Effector memory CD4-positive, alpha-beta T cell (primary cell): ENCODE measurements around the gene PANK1.
A peak's percentile ranks its signal among the peaks of the same experiment; 100 is the strongest.

Experiments
- DNase-seq, 3 donors: peaks; one replicate each; pipeline ENCODE4 v3.0.0-alpha.2; 2020
- H3K27ac ChIP-seq: 2 replicates; pipeline ENCODE4 v1.7.0; 2013; ENCODE audit warnings: mild to moderate bottlenecking, low read length, moderate library complexity; ENCODE audit not compliant: insufficient read depth, poor library complexity, severe bottlenecking
- H3K27me3 ChIP-seq: replicated peaks from 2 replicates; pipeline ENCODE4 v1.7.0; 2013; ENCODE audit warnings: mild to moderate bottlenecking, low read length; ENCODE audit not compliant: insufficient read depth, control insufficient read depth, poor library complexity, severe bottlenecking
- H3K36me3 ChIP-seq: 2 replicates; pipeline ENCODE4 v1.7.0; 2013; ENCODE audit warnings: mild to moderate bottlenecking, low read length, moderate library complexity; ENCODE audit not compliant: control insufficient read depth, insufficient read depth
- H3K4me1 ChIP-seq: 2 replicates; pipeline ENCODE4 v1.7.0; 2013; ENCODE audit warnings: low read length, mild to moderate bottlenecking; ENCODE audit not compliant: control insufficient read depth, insufficient read depth, poor library complexity, severe bottlenecking
- H3K4me3 ChIP-seq: 2 replicates; pipeline ENCODE4 v1.7.0; 2013; ENCODE audit warnings: low read length, low read depth, mild to moderate bottlenecking; ENCODE audit not compliant: insufficient read depth, poor library complexity, severe bottlenecking
- H3K9me3 ChIP-seq: 2 replicates; pipeline ENCODE4 v1.7.0; 2013; ENCODE audit warnings: mild to moderate bottlenecking, low read length, moderate library complexity; ENCODE audit not compliant: control insufficient read depth

PANK1 gene

DNA sequence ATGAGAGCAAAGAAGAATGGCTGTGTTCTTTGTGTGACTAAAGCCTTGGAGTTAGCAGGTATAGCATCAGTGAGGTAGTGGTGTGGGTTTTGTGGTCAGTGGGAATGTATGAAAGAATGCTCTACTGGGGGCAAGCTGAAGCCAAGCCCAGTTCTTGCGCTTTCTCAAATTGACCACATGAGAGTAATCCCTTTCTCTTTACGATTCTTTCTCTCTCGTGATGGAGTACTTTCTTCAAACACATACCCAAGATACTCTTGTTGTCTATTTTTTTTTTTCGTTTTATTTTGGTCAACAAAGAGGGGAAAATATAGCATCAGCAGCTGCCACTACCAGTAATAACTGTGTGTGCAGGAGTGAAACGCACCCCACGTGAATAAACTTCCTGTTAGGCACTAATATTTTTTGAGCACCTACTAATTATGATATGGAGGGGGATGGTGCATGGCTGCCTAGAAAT, 8.4 kb upstream of the PANK1 start:
- no peaks in the 10 kb centered on the region for H3K36me3 ChIP-seq
- H3K27ac ChIP-seq: no peak overlapping the region
- H3K4me1 ChIP-seq: no peaks in the 10 kb centered on the region
- no peaks in the 10 kb centered on the region for H3K9me3 ChIP-seq
- no peaks in the 10 kb centered on the region for H3K27me3 ChIP-seq
- DNase-seq: no peak
- no peak overlapping the region for H3K4me3 ChIP-seq

DNA sequence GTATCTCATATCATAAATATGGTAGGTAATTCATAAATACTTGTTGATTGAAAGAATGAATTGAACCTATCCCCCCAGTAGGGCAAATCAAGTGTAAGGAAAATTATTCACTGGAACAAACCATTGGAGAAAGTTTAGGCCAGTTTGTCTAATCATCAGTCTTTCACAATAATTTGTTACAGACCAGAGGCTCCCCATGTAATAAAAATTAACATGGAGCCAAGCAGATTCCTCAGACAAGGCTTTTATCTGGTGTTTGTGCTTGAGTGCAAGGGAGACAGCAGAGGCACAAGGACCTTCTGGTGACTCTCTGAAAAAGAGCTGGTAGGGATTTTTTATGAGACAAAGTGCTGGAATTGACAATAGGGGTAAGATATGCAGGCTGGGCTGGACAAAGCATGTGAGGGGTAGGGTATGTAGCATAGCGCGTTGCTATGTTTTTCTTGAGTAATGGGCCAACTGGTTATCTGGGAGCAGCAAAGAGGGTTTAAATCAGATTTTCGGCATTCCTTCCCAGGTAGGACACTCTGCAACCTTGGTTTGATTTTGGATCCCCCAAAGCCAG, 7.8 kb upstream of the PANK1 start:
- no peaks in the 10 kb centered on the region for H3K27me3 ChIP-seq
- no peak for DNase-seq
- no peak overlapping the region for H3K4me3 ChIP-seq
- H3K9me3 ChIP-seq: no peaks in the 10 kb centered on the region
- H3K27ac ChIP-seq: no peak overlapping the region
- H3K36me3 ChIP-seq: no peaks in the 10 kb centered on the region
- no peaks in the 10 kb centered on the region for H3K4me1 ChIP-seq

DNA sequence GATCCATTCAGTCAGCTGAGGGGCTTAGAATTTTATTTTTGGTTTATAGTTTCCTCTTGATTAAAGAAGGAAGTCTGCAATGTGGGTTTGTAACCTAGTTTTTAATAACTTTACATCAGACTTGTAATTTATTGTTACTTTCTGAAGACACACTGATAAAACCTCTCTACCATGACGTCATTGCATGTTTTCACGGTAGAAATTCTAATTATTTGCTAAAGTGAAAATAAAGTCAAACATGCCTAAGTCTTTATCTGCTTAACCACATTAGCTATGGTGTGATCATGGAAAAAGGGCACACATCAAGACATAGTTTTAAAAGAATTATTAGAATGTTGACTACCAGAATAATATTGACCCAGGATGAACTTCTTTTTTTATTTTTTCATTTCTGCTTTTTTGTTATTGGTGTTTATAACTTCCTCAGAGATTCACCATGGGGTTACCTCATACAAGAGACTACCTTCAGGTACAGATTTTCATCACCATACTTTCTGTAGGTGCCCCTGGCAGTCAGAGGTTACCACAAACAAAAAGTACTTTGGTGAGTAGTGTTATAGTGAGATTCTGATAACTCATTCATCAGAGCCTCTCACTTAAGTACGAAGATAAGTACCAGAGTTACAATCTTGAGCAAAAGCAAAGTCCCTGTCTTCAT, 7.0 kb upstream of the PANK1 start:
- H3K36me3 ChIP-seq: no peaks in the 10 kb centered on the region
- no peak for DNase-seq
- H3K27me3 ChIP-seq: no peaks in the 10 kb centered on the region
- no peak overlapping the region for H3K27ac ChIP-seq
- no peaks in the 10 kb centered on the region for H3K4me1 ChIP-seq
- no peak overlapping the region for H3K4me3 ChIP-seq
- H3K9me3 ChIP-seq: no peaks in the 10 kb centered on the region

DNA sequence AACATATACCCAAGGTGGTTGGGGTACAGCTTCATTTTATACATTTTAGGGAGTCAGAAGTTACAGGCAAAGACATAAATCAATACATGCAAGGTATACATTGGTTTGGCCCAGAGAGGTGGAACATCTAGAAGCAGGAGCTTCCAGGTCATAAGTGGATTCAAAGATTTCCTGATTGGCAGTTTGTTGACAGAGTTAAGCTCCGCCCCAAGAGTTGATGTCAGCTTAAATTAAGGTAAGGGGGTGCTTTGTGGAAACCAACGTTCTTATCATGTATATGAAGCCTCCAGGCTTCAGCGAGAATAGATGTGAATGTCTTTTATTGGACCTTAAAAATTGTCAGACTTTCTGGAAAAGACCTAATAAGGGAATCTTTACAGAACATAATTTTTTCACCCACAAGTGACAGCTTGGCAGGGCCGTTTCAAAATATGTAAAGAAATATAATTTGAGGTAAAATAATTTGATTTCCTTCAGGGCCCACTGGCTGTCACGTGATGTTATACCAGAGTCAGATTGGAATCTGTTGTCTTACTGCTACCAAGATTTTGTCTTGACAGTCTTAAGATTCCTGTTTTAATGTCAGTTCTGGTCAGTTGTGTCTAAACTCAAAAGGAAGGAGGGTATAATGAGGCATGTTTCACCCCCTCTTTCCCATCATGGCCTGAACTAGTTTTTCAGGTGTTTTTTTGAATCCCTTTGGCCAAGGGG, 6.3 kb upstream of the PANK1 start:
- H3K36me3 ChIP-seq: no peaks in the 10 kb centered on the region
- no peaks in the 10 kb centered on the region for H3K4me1 ChIP-seq
- H3K27ac ChIP-seq: no peak overlapping the region
- no peaks in the 10 kb centered on the region for H3K9me3 ChIP-seq
- H3K4me3 ChIP-seq: no peak overlapping the region
- H3K27me3 ChIP-seq: no peaks in the 10 kb centered on the region
- no peak for DNase-seq

DNA sequence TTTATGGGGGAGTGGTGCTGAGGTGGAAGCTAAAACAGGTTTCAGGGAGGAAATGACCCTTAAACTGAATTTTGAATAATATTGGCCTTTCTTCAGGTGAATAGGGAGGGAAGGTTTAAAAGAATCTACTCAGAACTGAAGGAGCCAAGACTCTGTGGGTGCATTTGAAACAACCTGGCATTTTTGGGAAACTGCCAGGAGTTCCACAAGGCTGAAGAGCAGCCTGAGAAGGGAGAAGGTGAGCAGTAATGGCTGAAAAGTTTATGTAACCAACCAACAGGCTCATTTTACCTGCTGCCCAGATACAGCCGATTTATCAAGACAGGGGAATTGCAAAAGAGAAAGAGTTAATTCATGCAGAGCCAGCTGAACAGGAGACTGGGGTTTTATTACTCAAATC, 4.0 kb upstream of the PANK1 start:
- no peak for DNase-seq
- Histone ChIP-seq H3K4me3 (no peak overlapping the region), H3K36me3 (no peaks in the 10 kb centered on the region), H3K9me3 (no peaks in the 10 kb centered on the region), H3K27ac (no peak overlapping the region), H3K27me3 (no peaks in the 10 kb centered on the region), H3K4me1 (peaks cover 6% of the 10 kb centered on the region)

DNA sequence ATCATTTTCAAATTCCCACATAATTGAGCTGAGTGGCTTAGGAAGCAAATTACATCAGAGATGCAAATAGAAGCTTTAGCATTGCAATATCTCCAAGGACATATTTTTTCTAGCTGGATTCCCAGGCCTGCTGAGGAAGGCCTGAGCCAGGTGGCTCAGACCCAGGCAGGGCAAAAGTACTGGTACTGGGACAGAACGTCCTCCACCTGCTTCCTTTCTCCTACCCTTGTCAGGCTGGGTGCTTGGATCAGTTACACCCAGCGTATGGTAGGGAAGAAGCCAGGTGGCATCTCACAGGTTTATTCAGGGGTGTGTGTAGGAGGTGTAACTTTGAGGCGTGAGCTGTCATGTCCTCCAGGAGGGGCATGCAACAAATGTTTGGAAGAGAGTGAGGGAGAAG, 3.0 kb upstream of the PANK1 start:
- H3K27ac ChIP-seq: no peak overlapping the region
- H3K36me3 ChIP-seq: no peaks in the 10 kb centered on the region
- H3K4me1 ChIP-seq: peaks cover 6% of the 10 kb centered on the region
- H3K27me3 ChIP-seq: no peaks in the 10 kb centered on the region
- DNase-seq: no peak
- H3K9me3 ChIP-seq: no peaks in the 10 kb centered on the region
- H3K4me3 ChIP-seq: no peak overlapping the region

DNA sequence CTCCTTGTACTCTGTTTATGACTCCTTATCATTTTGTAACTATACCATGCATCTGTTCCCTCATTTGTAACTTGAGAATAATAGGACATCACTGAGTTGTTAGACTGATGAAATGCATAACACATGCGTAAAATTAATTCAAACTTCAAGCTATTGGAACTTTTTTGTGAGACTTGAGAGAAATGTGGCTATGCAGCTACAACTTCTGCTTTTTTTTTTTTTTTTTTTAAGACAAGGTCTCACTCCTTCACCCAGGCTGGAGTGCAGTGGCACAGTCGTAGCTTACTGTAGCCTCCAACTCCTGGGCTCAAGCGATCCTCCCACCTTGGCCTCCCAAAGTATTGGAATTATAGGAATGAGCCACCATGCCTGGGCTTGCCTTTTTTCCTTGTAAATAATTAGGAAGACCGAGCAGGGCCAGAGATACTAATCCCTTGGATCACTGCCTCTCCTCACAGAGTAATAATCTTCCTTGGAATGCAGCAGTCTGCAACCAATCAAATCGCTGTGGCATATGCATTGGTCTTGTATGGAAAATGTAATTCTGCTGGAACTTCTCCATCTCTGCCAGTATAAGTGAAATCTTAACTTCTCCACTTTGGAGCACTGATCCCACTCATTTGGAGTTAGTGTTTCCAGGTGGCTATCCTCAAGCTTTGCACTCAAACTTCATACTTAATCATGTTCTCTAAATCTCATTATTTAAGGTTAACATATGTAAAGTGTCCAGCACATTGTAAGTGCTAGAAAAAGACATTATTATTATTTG, 2.0 kb upstream of the PANK1 start:
- Histone ChIP-seq H3K4me1 (peaks cover 6% of the 10 kb centered on the region), H3K27ac (no peak overlapping the region), H3K4me3 (no peak overlapping the region), H3K27me3 (no peaks in the 10 kb centered on the region), H3K36me3 (no peaks in the 10 kb centered on the region), H3K9me3 (no peaks in the 10 kb centered on the region)
- DNase-seq: no peak

DNA sequence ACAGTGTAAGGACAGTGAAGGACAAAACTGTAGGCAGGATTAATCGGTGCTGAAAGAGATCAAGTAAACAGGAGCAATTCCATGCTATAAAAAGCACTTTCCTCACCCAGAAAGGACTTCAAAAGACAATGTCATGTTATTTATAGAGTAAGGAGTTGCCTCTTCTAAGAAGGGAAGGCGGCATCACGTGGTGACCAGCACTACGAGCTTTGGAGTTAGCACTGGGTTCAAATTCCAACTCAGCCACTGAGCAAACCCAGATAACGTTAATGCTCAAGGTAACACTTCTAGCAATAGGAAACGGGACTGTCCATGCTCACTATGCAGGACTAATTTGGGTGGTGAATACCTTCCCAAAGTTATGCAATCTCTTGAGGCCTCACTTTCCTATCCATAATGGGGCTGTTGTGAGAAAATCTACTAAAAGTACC, 715 bp upstream of the PANK1 start:
- peak overlapping the region; percentile 84 for H3K4me3 ChIP-seq
- H3K4me1 ChIP-seq: peaks cover 6% of the 10 kb centered on the region
- no peaks in the 10 kb centered on the region for H3K27me3 ChIP-seq
- H3K9me3 ChIP-seq: no peaks in the 10 kb centered on the region
- DNase-seq: no peak
- no peak overlapping the region for H3K27ac ChIP-seq
- H3K36me3 ChIP-seq: no peaks in the 10 kb centered on the region

DNA sequence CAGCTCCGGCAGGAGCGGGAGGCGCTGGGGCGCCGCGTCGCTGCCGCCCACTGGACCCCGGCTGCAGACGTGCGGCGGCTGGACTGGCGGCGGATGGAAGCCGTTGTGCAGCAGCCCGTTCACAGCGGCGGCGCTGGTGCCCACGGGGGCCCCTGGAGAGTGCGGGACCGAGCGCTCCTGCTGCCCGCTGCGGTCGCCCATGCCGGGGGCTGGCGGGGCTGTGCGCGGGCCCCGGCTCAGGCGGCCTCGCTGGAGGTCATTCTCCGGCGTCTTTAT, 413 bp downstream of the PANK1 start:
- Histone ChIP-seq H3K36me3 (no peaks in the 10 kb centered on the region), H3K4me3 (peak overlapping the region; percentile 84), H3K27ac (peak overlapping the region; percentile 57), H3K27me3 (no peaks in the 10 kb centered on the region), H3K4me1 (peaks cover 6% of the 10 kb centered on the region), H3K9me3 (no peaks in the 10 kb centered on the region)
- no peak for DNase-seq
